ENCODE measurements around the gene ZNF429.
"Not testable (repeated sequence)": the region's sequence is repeated elsewhere in the genome, so short reads cannot be mapped to it uniquely, and the experiment has no call there.

Gene ZNF429

DNA sequence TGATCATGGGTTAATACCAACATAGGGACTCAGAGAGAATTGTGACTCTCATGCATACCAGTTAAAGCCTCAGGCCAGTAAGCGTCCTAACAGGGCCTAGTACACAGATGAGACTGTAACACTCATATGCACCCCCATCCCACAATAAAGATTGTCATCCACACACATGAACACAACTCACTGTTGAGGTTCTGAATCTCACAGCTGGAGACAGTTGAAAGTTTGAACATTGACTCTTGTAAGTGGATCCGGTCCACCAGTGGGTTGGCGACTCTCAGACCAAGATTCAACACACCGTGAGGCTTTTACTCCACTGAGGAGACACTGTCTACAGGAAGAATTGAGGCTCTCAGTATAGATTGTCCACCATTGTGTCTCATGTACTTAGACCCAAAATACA, 88.1 kb downstream of the ZNF429 start:
- DNase-seq = no peak

DNA sequence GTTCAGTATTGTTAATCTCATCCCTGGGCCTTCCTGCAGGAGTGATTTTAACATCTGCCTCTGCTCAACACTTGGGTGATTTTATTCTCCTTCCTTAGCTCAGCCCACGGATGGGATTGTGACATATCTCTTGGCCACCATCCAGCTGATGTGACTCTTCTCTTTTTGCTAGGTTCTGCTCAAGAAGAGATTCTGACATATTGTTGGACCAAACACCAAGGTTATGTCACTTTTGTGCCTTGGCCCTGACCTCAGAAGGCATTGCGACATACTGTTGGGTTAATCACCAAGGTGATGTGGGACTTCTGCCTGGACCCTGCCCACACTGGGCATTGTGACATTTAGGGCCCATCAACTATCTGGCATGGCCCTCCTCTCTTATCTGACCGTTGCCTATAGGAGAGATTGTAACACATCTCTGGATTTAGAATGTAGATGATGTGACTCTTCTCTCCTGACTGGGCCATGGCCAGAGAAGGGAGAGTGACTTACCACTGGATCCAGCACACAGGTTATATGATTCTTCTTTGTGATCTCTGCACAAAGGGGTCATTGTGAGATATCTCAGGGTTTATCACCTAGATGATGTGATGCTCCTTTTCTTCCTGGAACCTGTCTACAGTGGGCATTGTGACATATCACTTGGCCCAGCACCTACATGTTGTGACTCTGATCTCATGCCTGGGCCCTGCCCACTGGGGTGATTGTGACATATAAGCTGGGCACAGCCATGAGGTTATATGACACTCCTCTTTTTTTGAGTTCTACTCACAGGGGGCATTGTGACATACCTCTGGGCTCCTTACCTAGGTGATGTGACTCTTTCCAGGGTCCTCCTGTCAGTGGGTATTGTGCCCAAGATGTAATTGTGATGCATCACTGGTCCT, 88.8 kb downstream of the ZNF429 start:
- no peak for DNase-seq

DNA sequence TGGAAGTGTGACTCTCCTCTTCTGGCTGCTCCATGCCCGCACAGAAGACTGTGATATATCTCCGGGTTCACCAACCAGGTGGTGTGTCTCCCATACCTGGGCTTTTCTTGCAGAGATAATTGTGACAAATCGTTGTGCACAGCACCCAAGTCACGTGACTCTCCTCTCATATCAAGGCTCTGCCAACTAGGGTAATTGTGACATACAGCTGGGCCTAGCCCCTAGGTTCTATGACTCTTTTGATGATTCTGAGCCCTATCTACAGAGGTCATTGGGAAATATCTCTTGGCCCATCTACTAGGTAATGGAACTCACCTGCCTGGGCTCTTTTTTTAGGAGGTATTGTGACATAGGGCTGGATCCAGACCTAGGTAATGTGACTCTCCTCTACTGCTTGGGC, 89.8 kb downstream of the ZNF429 start:
- DNase-seq = no peak

DNA sequence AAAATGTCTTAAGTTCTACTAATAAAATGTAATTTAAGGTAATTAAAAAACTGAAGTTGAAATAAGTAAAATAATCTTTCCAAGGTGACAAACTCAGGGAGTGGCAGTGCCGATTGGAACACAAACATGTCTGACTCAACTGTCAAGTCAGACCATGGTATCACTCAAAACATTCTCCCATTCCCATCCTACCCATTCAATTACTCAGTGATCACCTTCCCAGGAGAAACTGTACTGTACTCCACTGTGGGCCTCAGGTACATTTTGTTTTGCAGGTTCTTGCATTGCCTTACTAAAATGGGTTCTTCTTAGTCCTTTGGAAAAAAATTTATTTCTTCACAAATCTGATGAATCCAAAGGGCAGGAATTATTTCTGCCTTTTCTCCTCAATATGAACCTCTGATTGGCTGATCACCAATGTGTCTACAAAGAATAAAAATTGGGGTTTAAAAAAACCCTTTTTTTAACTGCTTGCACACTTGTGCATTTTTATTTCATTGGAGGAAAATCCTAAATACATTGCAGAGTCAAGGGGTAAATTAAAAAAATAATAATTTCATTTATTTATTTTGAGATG, 96.8 kb downstream of the ZNF429 start:
- DNase-seq = no peak

DNA sequence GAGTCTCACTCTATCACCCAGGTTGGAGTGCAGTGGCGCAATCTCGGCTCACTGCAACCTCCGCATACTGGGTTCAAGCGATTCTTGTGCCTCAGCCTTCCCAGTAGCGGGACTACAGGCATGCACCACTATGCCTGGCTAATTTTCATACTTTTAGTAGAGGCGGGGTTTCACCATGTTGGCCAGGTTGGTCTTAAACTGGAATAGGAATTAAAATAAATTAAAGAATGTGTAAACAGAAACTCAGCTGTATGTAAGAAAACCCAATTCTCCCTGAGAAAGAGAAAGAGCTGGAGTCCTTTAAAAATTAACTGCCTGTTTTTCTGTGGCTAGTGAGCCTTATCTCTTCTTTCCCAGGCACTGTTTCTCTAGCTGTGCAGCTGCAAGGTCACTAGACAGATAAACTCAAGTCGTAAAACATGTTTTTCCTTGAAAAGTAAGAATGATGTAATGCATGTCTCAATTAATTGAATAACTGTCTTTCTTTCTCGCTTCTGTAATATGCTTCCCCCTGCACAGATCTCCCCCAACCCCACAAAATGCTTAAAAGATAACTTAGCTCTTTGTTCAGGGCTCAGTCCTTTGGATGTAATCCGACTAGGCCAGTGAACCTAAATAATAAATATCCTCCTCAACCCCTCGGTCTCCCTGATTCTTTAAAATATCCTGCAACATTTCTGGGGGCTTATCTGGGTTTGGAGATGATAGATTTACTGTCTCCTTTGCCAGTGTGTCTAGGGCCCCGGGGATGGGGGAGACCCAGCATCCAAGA, 97.4 kb downstream of the ZNF429 start:
- DNase-seq = not testable (repeated sequence)

DNA sequence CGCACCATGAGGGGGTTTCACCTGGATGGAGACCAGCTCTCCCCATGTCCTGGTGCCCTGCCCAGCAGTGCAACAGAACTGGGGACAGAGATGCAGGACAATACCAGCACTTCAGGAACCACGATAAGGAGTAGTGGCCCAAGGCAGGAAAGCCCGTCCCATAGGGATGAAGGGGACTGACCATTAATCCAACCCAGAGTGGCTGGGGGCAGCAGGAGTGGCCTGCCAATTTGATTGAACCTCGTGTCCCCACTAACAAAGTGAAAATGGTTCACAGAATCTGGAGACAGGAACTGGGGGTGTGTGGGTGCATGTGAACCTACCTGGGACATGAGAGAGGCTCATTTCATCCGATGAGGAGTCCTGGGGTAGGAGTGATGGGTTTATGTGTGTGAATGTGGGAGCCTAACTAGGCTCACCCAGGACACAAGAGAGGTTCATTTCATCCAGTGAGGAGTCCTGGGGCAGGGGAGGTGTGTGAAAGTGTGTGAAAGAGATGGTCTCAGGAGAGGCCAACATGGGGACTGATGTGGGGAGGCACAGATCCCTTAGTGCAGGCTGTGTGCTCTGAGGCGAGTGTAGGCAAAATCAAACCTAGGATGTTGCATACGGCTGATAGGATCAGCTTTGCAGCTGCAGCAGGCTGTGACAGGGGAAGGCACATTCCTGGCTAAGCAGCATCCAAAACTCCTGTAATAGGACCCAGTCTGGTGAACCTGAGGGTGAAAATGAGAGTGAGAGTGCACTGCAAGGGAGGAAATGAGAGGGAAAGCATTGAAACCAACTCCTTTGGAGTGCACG, 98.2 kb downstream of the ZNF429 start:
- no peak for DNase-seq

DNA sequence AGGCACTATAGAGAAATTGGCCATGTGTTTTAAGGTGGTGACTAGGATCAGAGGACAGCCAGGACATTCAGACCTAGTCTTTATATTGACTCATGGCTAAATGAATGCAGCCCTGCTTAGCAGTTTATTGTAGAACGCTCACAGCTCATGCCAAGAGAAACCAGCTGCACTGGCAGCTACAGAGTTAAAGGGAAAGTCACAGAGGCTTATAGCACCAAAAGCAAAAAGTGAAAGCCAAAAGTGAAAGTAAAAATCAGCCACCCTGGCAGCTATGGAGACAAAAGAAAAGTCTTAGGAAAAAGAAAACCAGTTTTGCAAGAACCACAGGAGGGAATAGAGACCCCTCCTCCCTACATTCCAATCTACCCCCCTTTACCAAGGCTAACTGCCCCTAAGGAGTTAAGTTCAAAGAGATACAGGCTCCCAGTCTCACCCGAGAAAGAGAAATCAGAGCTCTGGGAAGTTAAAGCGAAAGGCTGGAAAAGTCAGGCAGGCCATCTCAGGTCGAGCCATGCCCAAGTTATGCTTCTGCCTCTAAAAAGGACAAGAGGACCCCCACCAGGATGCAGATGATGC, 99.0 kb downstream of the ZNF429 start:
- no peak for DNase-seq

Data from stimulated activated CD4-positive, alpha-beta T cell treated with anti-CD3 and anti-CD28 coated beads, Interleukin-4, amount 100 ng/mL, for 1 hour (primary cell).